Ascending aorta (tissue), 2 donors: ENCODE data around the gene PVALEF. TPM values are rescaled to one million over a fixed set of nuclear protein-coding genes. Genes with fewer than 3 reads are reported as not detected.
A peak's percentile ranks its signal among the peaks of the same experiment; 100 is the strongest.

ENCODE experiments used
- DNase-seq, 2 donors: peaks; one replicate each; pipeline ENCODE4 v3.0.0-alpha.2; 2019; ENCODE audit warnings: low spot score in 2 of 2
- H3K27ac ChIP-seq, 2 donors: fragments of 200-600 bp; sonication (generic); one replicate each; pipeline ENCODE4 v1.5.1; 2016 to 2017; ENCODE audit warnings: mild to moderate bottlenecking in 1 of 2
- H3K27me3 ChIP-seq: fragments of 200-600 bp; sonication (generic); one replicate; pipeline ENCODE4 v1.5.1; 2017
- H3K36me3 ChIP-seq, 2 donors: fragments of 200-600 bp; sonication (generic); one replicate each; pipeline ENCODE4 v1.5.1; 2016
- H3K4me1 ChIP-seq, 2 donors: fragments of 200-600 bp; sonication (generic); one replicate each; pipeline ENCODE4 v1.5.1; 2016 to 2017; ENCODE audit warnings: mild to moderate bottlenecking in 1 of 2
- H3K4me3 ChIP-seq, 2 donors: fragments of 200-600 bp; sonication (generic); one replicate each; pipeline ENCODE4 v1.5.1; 2016 to 2017; ENCODE audit warnings: mild to moderate bottlenecking in 1 of 2
- H3K9me3 ChIP-seq, 2 donors: fragments of 200-600 bp; sonication (generic); one replicate each; pipeline ENCODE4 v1.5.1; 2016
- CTCF ChIP-seq, 3 experiments: fragments of 200-600 bp in 2 of 3; fragments of 450-650 bp in 1 of 3; sonication (generic) in 2 of 3; IDR thresholded peaks; one replicate each; pipeline ENCODE4 v1.5.1; 2016 to 2019; ENCODE audit warnings: antibody characterized with exemption in 3 of 3, mild to moderate bottlenecking in 1 of 3, moderate library complexity in 1 of 3
- intact Hi-C: fragments of 100-400 bp; cut with DNase I; formaldehyde crosslinking; loops from one replicate; pipeline ENCODE4 v1.15.1; 2023
- total RNA-seq: library from RNA; depleted of rRNA; stranded (reverse); fragments of >200 nt; gene quantifications from one replicate; pipeline ENCODE4 v1.1.0, GENCODE V29; 2016

PVALEF gene
- total RNA-seq, 1 donor from 2014 or later: not detected

- peaks cover 3% of the 10 kb centered on the region in 2 donors for H3K4me1 ChIP-seq
- no peak overlapping the region for H3K4me3 ChIP-seq
- no peaks in the 10 kb centered on the region for H3K36me3 ChIP-seq
- DNase-seq: no peak
- H3K9me3 ChIP-seq: no peaks in the 10 kb centered on the region
- H3K27ac ChIP-seq: no peak overlapping the region
- intact Hi-C loops: no loop called here
- TF ChIP-seq CTCF (IDR thresholded peaks at IDR 0.05): no peak
- H3K27me3 ChIP-seq: no peaks in the 10 kb centered on the region
Observed at GRCh38 chr17:81163703-81164370, 1.5 kb upstream of the PVALEF start.

DNA sequence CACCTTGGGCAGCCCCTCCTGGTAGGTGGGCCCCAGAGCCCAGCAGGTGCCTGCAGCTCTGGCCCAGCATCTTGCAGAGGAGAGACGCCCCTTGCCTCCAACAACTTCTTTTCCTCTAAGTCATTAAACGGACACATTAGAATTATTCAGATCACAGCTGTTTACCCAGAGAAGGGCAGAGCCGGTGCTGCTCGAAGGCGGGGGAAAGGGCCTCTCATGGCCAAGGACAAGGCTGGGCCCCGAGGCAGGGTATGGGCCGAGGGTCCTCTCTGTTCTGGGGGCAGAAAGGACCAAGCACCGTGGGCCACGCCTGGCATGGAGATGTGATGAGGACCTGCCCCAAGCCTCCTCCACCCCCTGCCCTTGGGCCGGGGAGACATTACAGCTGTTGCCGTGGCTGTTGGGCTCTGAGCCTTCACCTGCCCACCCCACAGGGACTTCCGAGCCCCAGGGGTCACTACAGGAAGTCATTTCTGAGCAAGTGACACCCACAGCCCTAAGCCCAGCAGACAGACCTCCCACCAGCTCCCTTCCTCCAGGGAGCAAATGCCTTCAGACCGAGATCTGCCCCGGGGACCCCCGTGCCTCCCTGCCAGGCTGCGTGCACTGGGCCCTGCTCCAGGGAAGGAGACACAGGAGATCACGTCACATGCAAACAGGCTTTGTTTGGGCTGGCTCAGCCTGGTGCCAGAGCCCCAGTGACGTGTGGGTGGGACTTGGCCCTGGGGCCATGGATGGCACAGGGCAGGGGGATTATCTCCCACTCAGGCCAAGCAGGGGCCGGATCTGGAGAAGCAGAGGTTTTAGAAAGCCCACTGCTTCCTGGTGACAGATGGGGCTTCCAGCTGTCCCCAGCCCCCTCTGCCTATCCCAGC, 699 bp upstream of the PVALEF start:
- Histone ChIP-seq H3K4me3 (peak overlapping the region in 1 of 2 donors; percentile 67), H3K36me3 (no peaks in the 10 kb centered on the region), H3K9me3 (no peaks in the 10 kb centered on the region), H3K4me1 (peaks cover 3% of the 10 kb centered on the region in 2 donors), H3K27ac (peak overlapping the region; percentile 5 to 33), H3K27me3 (no peaks in the 10 kb centered on the region)
- DNase-seq: no peak
- intact Hi-C loops: no loop called here
- TF ChIP-seq CTCF (IDR thresholded peaks at IDR 0.05): no peak

- H3K36me3 ChIP-seq: no peaks in the 10 kb centered on the region
- H3K9me3 ChIP-seq: no peaks in the 10 kb centered on the region
- H3K4me3 ChIP-seq: peak within 1 kb of the TSS; percentile 25 to 67
- peaks cover 3% of the 10 kb centered on the region in 2 donors for H3K4me1 ChIP-seq
- TF ChIP-seq CTCF (IDR thresholded peaks at IDR 0.05): no peak
- DNase-seq: no peak
- peak within 1 kb of the TSS in 1 of 2 donors; percentile 5 for H3K27ac ChIP-seq
- intact Hi-C loops: no loop called here
- H3K27me3 ChIP-seq: no peaks in the 10 kb centered on the region
Observed at GRCh38 chr17:81166033-81166492, 756 bp downstream of the PVALEF start, which contains the start of gene AATK. TSS of gene AATK (minus strand) at chr17:81166221. CDS start at chr17:81165992, 229 bp downstream.

GRCh38 chr17:81167194-81167524, 1.9 kb downstream of the PVALEF start:
- H3K27ac ChIP-seq: no peak overlapping the region
- H3K36me3 ChIP-seq: no peaks in the 10 kb centered on the region
- no peaks in the 10 kb centered on the region for H3K9me3 ChIP-seq
- no peaks in the 10 kb centered on the region for H3K27me3 ChIP-seq
- DNase-seq: no peak
- H3K4me1 ChIP-seq: peaks cover 3% of the 10 kb centered on the region in 2 donors
- intact Hi-C loops: no loop called here
- no peak for TF ChIP-seq CTCF (IDR thresholded peaks at IDR 0.05)
- no peak overlapping the region for H3K4me3 ChIP-seq

DNA sequence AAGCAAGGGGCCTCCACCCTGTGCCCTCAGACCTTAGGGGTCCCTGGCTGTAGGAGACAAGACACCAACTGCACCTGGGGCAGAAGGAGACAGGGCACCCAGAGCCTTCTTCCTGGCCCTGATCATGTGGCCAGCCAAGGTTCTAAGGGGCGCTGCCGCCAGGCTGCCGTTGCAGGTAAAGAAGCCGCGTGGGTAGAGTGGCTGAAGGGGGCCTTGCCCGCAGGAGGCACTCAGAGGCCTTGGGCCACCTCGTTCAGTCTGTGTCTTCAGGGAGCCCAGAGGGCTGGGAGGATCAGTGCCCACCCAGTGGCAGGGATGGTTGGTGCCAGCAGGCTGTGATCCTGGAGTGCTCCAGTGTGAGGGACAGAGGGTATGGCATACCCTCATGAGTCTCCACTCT, 2.3 kb downstream of the PVALEF start:
- no peaks in the 10 kb centered on the region for H3K9me3 ChIP-seq
- no peak for TF ChIP-seq CTCF (IDR thresholded peaks at IDR 0.05)

More for the DNA sequence above, 2.3 kb downstream of the PVALEF start:
- Histone ChIP-seq H3K4me3 (no peak overlapping the region), H3K4me1 (peaks cover 3% of the 10 kb centered on the region in 2 donors), H3K27ac (no peak overlapping the region), H3K27me3 (no peaks in the 10 kb centered on the region), H3K36me3 (no peaks in the 10 kb centered on the region)
- no peak for DNase-seq
- intact Hi-C loops: no loop called here
